GM13976 (cell line): ENCODE results near the gene TCN1.
"Not testable (repeated sequence)": the region's sequence is repeated elsewhere in the genome, so short reads cannot be mapped to it uniquely, and the experiment has no call there.

Experiments
- DNase-seq: peaks from one replicate; pipeline ENCODE4 v3.0.0; 2012; ENCODE audit warnings: low spot score
- CTCF ChIP-seq: IDR thresholded peaks from 2 replicates; pipeline ENCODE4 v1.5.1; 2012; ENCODE audit warnings: borderline replicate concordance, mild to moderate bottlenecking; ENCODE audit not compliant: insufficient read depth; ENCODE audit errors: extremely low read depth, missing control alignments, control extremely low read depth
- in situ Hi-C: fragments of 300-500 bp; cut with MboI; formaldehyde crosslinking; loops from one replicate; pipeline ENCODE4 v1.12.0; 2022; ENCODE audit warnings: low sequenced_read_pairs, mixed read lengths, inconsistent platforms; ENCODE audit not compliant: unreplicated experiment

TCN1 gene, protein sequence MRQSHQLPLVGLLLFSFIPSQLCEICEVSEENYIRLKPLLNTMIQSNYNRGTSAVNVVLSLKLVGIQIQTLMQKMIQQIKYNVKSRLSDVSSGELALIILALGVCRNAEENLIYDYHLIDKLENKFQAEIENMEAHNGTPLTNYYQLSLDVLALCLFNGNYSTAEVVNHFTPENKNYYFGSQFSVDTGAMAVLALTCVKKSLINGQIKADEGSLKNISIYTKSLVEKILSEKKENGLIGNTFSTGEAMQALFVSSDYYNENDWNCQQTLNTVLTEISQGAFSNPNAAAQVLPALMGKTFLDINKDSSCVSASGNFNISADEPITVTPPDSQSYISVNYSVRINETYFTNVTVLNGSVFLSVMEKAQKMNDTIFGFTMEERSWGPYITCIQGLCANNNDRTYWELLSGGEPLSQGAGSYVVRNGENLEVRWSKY

GRCh38 chr11:59866397-59866796, at the start of gene TCN1:
Gene TCN1, minus strand, starts transcription at chr11:59866487. Its CDS starts 17 bp downstream, at chr11:59866470.
- TF ChIP-seq CTCF, result no peak
- DNase-seq, result no peak
- in situ Hi-C loops, result no loop called here

- in situ Hi-C loops, DNase-seq: not testable (repeated sequence)
Measured at GRCh38 chr11:59903569-59903968, 37.3 kb upstream of the TCN1 start.

DNA sequence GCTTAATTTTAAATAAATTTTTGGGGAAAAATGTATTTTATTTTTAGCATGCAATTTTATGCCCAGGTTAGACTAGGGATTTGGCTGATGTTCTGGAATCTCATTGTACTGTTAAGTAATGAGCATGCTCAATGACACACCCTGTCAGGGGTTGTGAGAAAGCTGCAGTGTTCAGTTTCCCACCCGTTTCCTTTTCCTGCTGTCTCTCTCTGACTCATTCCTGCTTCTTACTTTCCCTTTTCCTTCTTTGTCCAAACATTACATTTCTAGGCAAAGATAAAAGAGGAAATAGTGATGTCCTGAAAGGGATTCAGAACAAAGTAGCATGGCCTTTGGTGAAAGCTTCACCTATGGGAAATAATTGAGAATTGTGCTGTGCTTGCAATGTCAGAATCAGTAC, 35.0 kb upstream of the TCN1 start:
- no peak for TF ChIP-seq CTCF
- no peak for DNase-seq
- in situ Hi-C loops, result no loop called here

- in situ Hi-C loops, result no loop called here
- DNase-seq, result no peak
- no peak for TF ChIP-seq CTCF
Measured at GRCh38 chr11:59900366-59901126, 34.3 kb upstream of the TCN1 start.

GRCh38 chr11:59899532-59899931, 33.2 kb upstream of the TCN1 start:
- no peak for DNase-seq
- in situ Hi-C loops, result no loop called here
- no peak for TF ChIP-seq CTCF

- in situ Hi-C loops, result no loop called here
Measured at GRCh38 chr11:59898650-59899049, 32.4 kb upstream of the TCN1 start.

More at GRCh38 chr11:59898650-59899049, 32.4 kb upstream of the TCN1 start:
- TF ChIP-seq CTCF, result no peak
- no peak for DNase-seq
